COLO829 (cell line): ENCODE results near the gene DRAXIN.

Experiments used
- DNase-seq: peaks from one replicate; pipeline ENCODE4 v3.0.0; 2012; ENCODE audit warnings: low spot score

Gene DRAXIN

DNA sequence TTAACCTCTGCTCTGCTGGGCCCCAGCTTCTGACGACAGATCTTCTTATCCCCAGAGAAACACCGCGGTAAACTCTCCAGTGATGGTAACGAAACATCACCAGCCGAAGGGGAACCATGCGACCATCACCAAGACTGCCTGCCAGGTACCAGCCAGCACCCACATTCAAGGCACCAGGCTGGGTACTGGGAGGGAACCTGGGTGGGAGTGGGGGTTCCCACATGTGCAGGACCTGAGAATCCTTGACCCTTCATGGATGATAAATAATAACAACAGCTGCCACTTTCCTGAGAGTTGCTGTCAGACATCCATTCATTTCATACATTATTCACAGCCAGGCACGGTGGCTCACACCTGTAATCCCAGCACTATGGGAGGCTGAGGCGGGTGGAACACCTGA, 20.8 kb downstream of the DRAXIN start:
- DNase-seq = no peak

- DNase-seq = no peak
Observed at GRCh38 chr1:11713095-11713494, 21.6 kb downstream of the DRAXIN start.

- no peak for DNase-seq
Observed at GRCh38 chr1:11714831-11715575, 23.5 kb downstream of the DRAXIN start.

- no peak for DNase-seq
Observed at GRCh38 chr1:11719313-11720032, 28.0 kb downstream of the DRAXIN start.

DNA sequence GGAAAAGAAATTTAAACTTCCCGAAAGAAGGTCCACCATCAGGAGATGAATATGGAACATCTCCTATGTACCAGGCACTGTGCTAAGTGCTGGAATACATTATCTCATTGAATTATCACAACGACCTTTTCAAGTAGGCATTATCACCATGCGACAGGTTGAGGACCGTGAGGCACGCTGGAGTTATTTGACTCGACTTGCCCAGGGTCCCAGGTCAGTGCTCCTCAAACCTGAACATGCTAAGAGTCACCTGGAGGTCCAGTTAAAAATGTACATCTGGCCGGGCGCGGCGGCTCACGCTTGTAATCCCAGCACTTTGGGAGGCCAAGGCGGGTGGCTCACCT, 28.5 kb downstream of the DRAXIN start:
- no peak for DNase-seq

DNA sequence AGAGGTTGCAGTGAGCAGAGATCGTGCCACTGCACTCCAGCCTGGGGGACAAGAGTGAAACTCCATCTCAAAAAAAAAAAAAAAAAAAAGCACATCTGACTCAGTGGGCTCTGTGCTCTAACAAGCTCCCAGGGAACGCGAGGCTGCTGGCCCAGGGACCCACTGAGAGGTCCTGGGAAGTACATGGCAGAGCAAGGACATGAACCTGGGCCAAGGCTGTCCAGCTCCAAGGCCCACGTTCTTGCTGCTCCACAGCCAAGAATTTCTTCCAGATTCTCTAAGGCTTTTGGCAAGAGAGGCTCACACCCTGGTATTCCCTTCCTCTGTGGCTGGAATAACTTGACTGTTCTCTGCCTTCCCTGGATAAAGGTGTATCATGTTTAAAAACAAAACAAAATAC, 29.0 kb downstream of the DRAXIN start:
- no peak for DNase-seq

DNA sequence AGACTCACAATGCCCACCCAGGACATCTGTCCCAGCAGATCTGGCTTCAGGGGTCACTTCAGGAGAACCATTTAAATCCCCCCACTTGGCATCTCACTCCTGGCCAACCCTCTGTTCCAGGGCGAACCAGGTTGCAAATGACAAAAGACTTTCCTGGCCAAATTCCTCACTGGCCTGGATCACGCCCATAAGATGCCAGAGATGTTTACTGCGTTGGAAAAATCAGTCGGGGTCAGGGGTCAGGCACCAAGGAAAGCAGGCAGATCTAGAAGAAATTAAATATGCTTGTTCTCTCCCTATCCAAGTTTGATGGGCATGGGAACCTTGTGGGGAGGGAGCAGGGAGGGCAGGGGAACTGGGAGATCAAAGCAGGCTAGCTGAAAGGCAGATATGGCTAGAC, 29.8 kb downstream of the DRAXIN start:
- no peak for DNase-seq

GRCh38 chr1:11722538-11722937, 31.0 kb downstream of the DRAXIN start:
- DNase-seq = no peak

GRCh38 chr1:11725616-11726015, 34.1 kb downstream of the DRAXIN start:
- DNase-seq = no peak

DNA sequence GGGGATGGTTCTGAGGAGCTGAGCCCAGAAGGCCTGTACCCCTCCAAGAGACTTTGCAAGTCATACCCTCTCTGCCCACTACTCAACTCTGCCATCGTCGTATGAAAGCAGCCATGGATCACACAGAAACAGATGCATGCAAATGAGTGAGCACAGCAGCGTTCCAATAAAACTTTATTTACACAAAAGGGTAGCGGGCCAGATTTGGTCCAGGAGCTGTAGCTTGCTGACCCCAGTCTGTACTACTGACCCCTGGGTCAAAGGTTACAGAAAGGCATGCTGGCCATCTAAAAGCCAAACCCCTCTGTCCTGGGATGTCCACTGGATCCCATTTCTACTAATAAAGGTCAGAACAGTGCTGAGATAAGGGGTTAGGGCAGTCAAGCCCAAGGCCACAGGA, 35.6 kb downstream of the DRAXIN start:
- no peak for DNase-seq

GRCh38 chr1:11728126-11728806, 36.8 kb downstream of the DRAXIN start:
- no peak for DNase-seq

- DNase-seq = no peak
Observed at GRCh38 chr1:11729155-11729497, 37.6 kb downstream of the DRAXIN start.

- DNase-seq = no peak
Observed at GRCh38 chr1:11729498-11730428, 38.3 kb downstream of the DRAXIN start.

- no peak for DNase-seq
Observed at GRCh38 chr1:11730429-11730891, 39.0 kb downstream of the DRAXIN start.

DNA sequence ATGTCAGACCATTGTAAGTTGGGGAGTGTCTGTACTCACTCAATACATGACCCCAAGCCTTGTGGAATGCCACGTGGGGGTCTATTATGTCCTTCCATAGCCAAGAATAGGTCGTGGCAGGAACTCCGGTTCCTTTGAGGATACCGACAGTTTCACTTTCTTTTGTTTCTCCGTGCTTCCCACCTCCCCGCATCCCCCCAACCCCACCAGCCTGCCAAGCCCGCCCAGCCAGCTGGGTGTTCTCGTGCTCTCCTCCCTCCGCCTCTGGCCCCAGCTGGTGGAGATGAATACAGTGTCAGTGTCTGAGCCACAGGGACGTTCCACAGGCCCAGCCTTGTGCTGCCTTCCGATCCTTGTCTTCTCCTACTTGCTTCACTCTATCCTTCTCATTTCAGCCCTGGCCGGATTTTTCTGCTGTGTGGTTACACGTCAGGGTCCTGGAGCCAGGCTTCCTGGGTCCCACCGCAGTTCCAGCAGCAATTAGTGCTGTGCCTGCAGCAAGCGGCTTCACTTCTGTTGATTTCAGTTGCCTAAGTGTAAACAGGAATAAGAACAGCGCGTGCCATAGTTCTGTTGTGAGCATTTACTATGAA, 40.3 kb downstream of the DRAXIN start:
- no peak for DNase-seq

DNA sequence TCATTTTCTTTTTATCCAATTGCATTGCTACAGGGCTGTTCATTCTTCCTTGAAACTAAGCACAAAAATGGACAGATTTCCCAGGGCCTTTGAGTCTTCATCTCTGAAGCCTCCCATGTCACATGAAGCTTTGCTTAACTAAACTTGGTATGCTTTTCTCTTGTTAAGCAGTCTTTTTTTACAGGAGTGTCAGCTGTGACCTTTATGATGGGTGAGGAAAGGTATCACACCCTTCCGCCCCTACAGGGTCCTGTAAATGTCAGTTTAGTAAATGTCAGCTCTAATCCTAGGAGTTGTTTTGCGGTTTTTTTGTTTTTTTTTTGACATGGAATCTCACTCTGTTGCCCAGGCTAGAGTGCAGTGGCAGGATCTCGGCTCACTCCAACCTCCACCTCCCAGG, 41.8 kb downstream of the DRAXIN start:
- DNase-seq = no peak

GRCh38 chr1:11735531-11735853, 44.0 kb downstream of the DRAXIN start:
- no peak for DNase-seq

DNA sequence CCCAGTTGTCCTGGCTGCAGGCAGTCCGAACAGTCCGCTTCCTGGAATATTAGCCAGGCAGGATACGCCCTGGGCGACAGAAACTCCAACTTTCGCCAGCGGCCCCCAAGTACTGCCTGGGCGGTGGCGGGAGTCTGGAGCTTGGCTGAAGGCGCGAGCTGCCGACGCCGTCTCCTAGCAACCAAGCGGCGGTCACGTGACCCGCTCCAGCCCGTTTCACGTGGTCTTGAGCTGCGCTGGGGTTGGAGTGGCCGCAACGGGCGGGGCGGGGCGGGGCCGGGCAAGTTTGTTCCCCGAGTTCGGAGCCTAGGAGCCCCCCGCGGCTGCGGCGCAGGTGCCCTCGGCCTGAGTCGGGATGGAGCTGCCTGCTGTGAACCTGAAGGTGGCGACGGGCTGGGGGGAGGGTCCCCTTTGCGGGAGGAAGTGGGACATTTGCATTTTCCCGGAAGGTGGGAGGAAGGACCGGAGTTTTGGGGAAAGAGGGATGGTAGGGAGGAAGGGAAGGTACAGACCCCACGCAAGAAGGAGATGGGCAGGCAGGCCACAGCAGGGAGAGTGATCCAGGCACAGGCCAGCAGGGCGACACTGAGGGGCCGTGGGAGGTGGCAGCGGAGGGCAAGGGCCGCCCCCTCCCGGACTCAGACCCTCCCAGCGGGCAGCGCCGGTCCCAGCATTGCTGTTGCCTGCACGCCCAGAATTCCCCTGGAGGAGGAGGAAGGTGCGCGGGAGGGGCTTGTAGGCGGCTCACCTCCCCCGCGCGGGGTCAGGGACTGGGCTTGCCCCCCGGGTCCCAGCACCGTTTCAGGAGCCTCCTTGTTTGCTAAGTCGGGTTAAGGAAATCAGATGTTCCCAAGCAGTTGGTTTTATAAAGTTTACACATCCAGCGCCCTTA, 44.6 kb downstream of the DRAXIN start, which contains the start of gene AGTRAP:
Gene AGTRAP (plus strand): TSS at position 283 of the 892 bp plus-strand sequence. CDS start 73 bp downstream, at position 356.
- DNase-seq = peak; percentile 93

- peak; percentile 42 for DNase-seq
Observed at GRCh38 chr1:11736746-11737639, 45.5 kb downstream of the DRAXIN start.

- DNase-seq = no peak
Observed at GRCh38 chr1:11738096-11738495, 46.6 kb downstream of the DRAXIN start.
